ENCODE data around the gene TMC8. TPM values are rescaled to one million over a fixed set of nuclear protein-coding genes. Genes with fewer than 3 reads are reported as not detected.

The TMC8 gene
- total RNA-seq, 2 donors from 2014 or later = 1.0 to 2.6 TPM

GRCh38 chr17:78118801-78119241 is 11.8 kb upstream of the TMC8 start:
- peaks cover 7% of the 10 kb centered on the region for H3K36me3 ChIP-seq
- no peak for DNase-seq (ENCODE audit: low spot score)

GRCh38 chr17:78120537-78120936 is 10.0 kb upstream of the TMC8 start:
- no peaks in the 10 kb centered on the region for H3K9me3 ChIP-seq
- peaks cover 0 to 14% of the 10 kb centered on the region in 2 donors for H3K4me1 ChIP-seq
- no peak for TF ChIP-seq CTCF (IDR thresholded peaks at IDR 0.05)
- no peaks in the 10 kb centered on the region for H3K27me3 ChIP-seq
- DNase-seq (ENCODE audit: low spot score) = no peak
- peaks cover 14% of the 10 kb centered on the region for H3K36me3 ChIP-seq
- no peak overlapping the region for H3K27ac ChIP-seq
- H3K4me3 ChIP-seq = no peak overlapping the region

More at GRCh38 chr17:78118801-78119241, 11.8 kb upstream of the TMC8 start:
- Histone ChIP-seq H3K4me1 (no peaks in the 10 kb centered on the region), H3K9me3 (no peaks in the 10 kb centered on the region), H3K4me3 (no peak overlapping the region), H3K27me3 (no peaks in the 10 kb centered on the region), H3K27ac (no peak overlapping the region)
- TF ChIP-seq CTCF (IDR thresholded peaks at IDR 0.05) = no peak

- Histone ChIP-seq H3K4me3 (no peak overlapping the region), H3K27ac (no peak overlapping the region), H3K36me3 (peaks cover 18% of the 10 kb centered on the region), H3K4me1 (peaks cover 0 to 21% of the 10 kb centered on the region in 2 donors), H3K9me3 (no peaks in the 10 kb centered on the region), H3K27me3 (no peaks in the 10 kb centered on the region)
- no peak for TF ChIP-seq CTCF (IDR thresholded peaks at IDR 0.05)
- no peak for DNase-seq (ENCODE audit: low spot score)
Measured at GRCh38 chr17:78120971-78121800, 9.4 kb upstream of the TMC8 start.

- H3K4me3 ChIP-seq = no peak overlapping the region
- H3K4me1 ChIP-seq = peaks cover 0 to 27% of the 10 kb centered on the region in 2 donors
- no peaks in the 10 kb centered on the region for H3K9me3 ChIP-seq
- H3K27me3 ChIP-seq = no peaks in the 10 kb centered on the region
- H3K27ac ChIP-seq = no peak overlapping the region
- DNase-seq (ENCODE audit: low spot score) = no peak
- TF ChIP-seq CTCF (IDR thresholded peaks at IDR 0.05) = no peak
- peaks cover 21% of the 10 kb centered on the region for H3K36me3 ChIP-seq
Measured at GRCh38 chr17:78121801-78122215, 8.8 kb upstream of the TMC8 start.

GRCh38 chr17:78122216-78122930 is 8.2 kb upstream of the TMC8 start:
- H3K4me1 ChIP-seq = peaks cover 0 to 32% of the 10 kb centered on the region in 2 donors
- no peaks in the 10 kb centered on the region for H3K27me3 ChIP-seq
- no peak for DNase-seq (ENCODE audit: low spot score)
- H3K27ac ChIP-seq = no peak overlapping the region
- peaks cover 21% of the 10 kb centered on the region for H3K36me3 ChIP-seq
- no peak overlapping the region for H3K4me3 ChIP-seq
- TF ChIP-seq CTCF (IDR thresholded peaks at IDR 0.05) = no peak
- no peaks in the 10 kb centered on the region for H3K9me3 ChIP-seq
